Subcutaneous abdominal adipose tissue (tissue), 5 donors: ENCODE results near the gene TMEM196.
A peak's percentile ranks its signal among the peaks of the same experiment; 100 is the strongest.

ENCODE experiments used
- H3K27ac ChIP-seq: one replicate; pipeline ENCODE4 v1.7.0; 2013; ENCODE audit warnings: low read depth, mild to moderate bottlenecking, inconsistent platforms, low read length, moderate library complexity
- H3K27me3 ChIP-seq, 5 donors: one replicate each; pipeline ENCODE4 v1.7.0; 2013; ENCODE audit warnings: low read length in 5 of 5, inconsistent platforms in 1 of 5; ENCODE audit not compliant: control insufficient read depth in 5 of 5, insufficient read depth in 4 of 5
- H3K36me3 ChIP-seq, 5 donors: one replicate each; pipeline ENCODE4 v1.7.0; 2013; ENCODE audit warnings: low read length in 5 of 5; ENCODE audit not compliant: control insufficient read depth in 5 of 5, insufficient read depth in 5 of 5
- H3K4me1 ChIP-seq, 5 donors: one replicate each; pipeline ENCODE4 v1.7.0; 2013; ENCODE audit warnings: low read length in 5 of 5, mild to moderate bottlenecking in 3 of 5, moderate library complexity in 1 of 5; ENCODE audit not compliant: control insufficient read depth in 5 of 5, insufficient read depth in 5 of 5
- H3K4me3 ChIP-seq, 5 donors: one replicate each; pipeline ENCODE4 v1.7.0; 2013; ENCODE audit warnings: low read length in 5 of 5, low read depth in 1 of 5
- H3K9ac ChIP-seq, 5 donors: one replicate each; pipeline ENCODE4 v1.7.0; 2013; ENCODE audit warnings: low read length in 5 of 5, mild to moderate bottlenecking in 4 of 5, moderate library complexity in 3 of 5
- H3K9me3 ChIP-seq, 5 donors: one replicate each; pipeline ENCODE4 v1.7.0; 2013; ENCODE audit warnings: low read length in 5 of 5; ENCODE audit not compliant: control insufficient read depth in 5 of 5
- donor health status: healthy.
- donor health status: healthy.
- donor health status: healthy.
- donor health status: healthy.
- donor health status: healthy.

The TMEM196 gene

DNA sequence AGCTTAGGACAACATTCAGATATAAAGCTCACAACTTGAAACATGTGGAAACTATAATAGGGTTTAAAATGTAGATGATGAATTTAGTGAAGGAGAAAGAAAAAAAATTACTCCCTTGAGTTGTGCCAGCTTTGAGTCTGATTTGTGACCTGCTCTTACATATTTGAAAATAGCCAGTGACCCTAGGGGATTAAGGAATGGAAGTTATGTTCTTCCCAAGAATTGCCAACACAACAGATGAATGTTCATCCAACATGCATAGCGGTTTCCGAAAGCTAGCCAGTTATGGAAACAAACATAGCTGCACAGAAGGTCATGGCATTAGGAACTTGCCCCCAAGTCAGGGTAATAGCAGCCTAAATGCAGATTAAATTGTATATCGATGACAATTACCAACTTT is 10.8 kb downstream of the TMEM196 start:
- Histone ChIP-seq H3K4me3 (peak overlapping the region in 2 of 5 donors; percentile 32 to 42), H3K9me3 (no peaks in the 10 kb centered on the region), H3K36me3 (no peaks in the 10 kb centered on the region), H3K27ac (no peak overlapping the region), H3K27me3 (no peaks in the 10 kb centered on the region), H3K9ac (no peak overlapping the region), H3K4me1 (peaks cover 0 to 20% (median 9%) of the 10 kb centered on the region in 5 donors)

DNA sequence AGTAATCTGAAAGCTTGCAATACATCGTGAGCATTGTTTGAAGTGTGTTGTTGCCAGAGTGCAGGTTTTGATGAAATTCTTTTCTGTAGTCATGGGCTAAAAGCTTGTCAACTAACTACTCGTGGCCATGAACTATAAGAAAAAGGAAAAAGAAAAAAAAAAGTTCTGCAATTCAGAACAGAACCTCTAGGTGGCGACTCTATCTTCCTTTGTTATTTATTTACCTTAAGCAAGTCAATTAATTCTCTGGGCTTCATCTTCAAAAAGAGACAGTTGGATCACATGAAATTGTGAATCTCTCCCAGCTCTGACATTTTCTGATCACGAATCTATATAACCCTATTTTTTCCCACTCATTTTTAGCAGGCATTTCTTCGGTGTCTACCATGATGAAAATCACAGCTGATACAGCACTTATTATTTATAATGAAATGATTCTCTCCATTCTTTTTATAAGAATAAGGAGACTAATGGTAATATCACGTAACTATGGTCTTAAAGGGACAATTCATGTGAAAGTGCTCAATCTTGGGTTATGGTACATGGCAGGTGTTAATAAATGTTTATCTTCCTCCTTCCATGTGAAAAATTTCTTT is 18.8 kb downstream of the TMEM196 start:
- no peaks in the 10 kb centered on the region for H3K36me3 ChIP-seq
- no peak overlapping the region for H3K27ac ChIP-seq
- H3K9ac ChIP-seq: no peak overlapping the region
- H3K4me3 ChIP-seq: no peak overlapping the region
- no peaks in the 10 kb centered on the region for H3K9me3 ChIP-seq
- H3K4me1 ChIP-seq: no peaks in the 10 kb centered on the region
- no peaks in the 10 kb centered on the region for H3K27me3 ChIP-seq

DNA sequence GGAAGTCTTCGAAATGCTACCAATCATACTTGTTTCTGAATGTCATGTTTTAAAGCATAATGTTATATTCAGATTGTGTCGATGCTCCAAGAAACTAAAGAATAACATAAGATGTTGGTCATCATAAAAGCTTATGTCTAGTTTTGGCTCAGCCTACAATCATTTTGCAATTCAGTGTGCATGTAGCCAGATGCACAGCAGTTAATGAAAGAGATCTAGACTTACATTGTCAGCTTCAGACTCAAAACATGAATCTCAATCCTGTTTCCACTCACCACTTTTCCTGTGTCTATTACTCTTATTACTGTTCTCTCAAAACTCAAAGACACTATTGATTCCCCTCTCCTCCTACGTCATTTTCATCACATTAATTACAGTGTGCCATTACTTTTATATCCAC is 21.4 kb downstream of the TMEM196 start:
- Histone ChIP-seq H3K9me3 (no peaks in the 10 kb centered on the region), H3K27ac (no peak overlapping the region), H3K36me3 (no peaks in the 10 kb centered on the region), H3K9ac (no peak overlapping the region), H3K27me3 (no peaks in the 10 kb centered on the region), H3K4me3 (no peak overlapping the region), H3K4me1 (no peaks in the 10 kb centered on the region)

DNA sequence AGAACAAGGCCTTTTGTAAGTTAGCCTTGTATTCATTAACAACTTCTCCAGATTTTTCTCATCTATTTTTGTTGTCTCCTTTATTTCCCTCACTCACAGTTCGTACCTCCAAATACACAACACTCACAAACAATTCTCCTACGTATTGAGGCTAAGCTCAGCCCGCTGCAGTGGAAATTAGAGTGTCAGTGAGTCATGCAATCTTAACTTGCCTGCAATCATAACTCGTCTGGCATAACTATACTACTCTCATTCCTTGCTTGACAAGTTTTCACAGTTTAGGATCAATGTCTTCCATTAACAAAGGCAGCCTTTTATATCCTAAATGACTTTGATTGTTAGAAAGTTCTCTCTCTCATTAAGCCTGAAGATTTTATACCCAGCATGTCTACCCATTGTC is 23.8 kb downstream of the TMEM196 start:
- H3K27me3 ChIP-seq: no peaks in the 10 kb centered on the region
- no peaks in the 10 kb centered on the region for H3K4me1 ChIP-seq
- no peak overlapping the region for H3K4me3 ChIP-seq
- H3K9ac ChIP-seq: no peak overlapping the region
- H3K9me3 ChIP-seq: no peaks in the 10 kb centered on the region
- H3K36me3 ChIP-seq: no peaks in the 10 kb centered on the region
- H3K27ac ChIP-seq: no peak overlapping the region

DNA sequence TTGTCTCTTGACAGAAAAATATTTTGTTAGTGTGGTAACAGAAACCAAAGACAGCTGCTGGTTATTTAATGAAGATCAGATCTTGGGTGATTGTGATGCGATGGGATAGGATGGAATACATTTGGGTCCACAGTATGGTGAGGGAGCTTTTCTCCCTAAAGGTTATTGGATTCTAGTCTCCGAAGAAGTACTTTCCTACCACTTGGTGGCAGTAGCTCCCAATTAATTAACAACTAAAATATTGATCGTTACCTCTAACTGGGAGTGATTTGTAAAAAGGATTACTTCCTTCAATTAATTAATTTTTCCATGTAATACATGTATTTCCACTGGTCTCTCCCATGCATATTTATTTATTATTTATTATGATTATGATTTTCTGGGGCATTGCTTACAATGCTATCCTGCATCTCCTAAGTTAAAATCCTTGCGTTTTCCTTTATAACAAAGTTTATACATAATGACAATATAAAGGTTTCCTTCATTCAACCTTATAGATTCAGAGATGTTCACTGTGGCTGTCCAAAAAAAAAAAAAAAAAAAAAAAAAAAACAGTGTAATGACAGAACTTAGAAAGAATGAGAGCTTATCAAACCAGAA is 25.6 kb downstream of the TMEM196 start:
- no peaks in the 10 kb centered on the region for H3K27me3 ChIP-seq
- no peak overlapping the region for H3K4me3 ChIP-seq
- H3K9ac ChIP-seq: no peak overlapping the region
- no peaks in the 10 kb centered on the region for H3K4me1 ChIP-seq
- no peaks in the 10 kb centered on the region for H3K9me3 ChIP-seq
- no peak overlapping the region for H3K27ac ChIP-seq
- H3K36me3 ChIP-seq: no peaks in the 10 kb centered on the region

DNA sequence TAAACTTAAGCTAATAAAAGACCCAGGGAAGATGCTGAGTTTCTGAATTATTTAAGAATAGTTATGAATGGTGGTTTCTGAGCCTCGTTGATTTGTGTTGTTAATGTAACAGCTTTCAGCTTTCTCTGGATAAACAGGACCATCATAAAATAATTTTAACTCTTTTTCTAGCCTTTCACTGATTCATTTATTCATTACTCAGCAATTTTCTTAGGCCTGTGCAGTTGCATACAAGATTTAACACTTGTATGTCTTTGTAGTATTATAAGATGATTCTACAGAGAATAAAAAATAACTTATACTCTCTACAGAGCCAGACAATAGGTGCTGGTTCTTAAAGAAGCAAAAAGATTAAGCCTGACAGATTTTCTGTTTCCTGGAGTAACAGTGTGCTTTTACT is 29.3 kb downstream of the TMEM196 start:
- no peak overlapping the region for H3K4me3 ChIP-seq
- H3K4me1 ChIP-seq: no peaks in the 10 kb centered on the region
- H3K36me3 ChIP-seq: no peaks in the 10 kb centered on the region
- no peaks in the 10 kb centered on the region for H3K9me3 ChIP-seq
- no peak overlapping the region for H3K27ac ChIP-seq
- no peaks in the 10 kb centered on the region for H3K27me3 ChIP-seq
- H3K9ac ChIP-seq: no peak overlapping the region

DNA sequence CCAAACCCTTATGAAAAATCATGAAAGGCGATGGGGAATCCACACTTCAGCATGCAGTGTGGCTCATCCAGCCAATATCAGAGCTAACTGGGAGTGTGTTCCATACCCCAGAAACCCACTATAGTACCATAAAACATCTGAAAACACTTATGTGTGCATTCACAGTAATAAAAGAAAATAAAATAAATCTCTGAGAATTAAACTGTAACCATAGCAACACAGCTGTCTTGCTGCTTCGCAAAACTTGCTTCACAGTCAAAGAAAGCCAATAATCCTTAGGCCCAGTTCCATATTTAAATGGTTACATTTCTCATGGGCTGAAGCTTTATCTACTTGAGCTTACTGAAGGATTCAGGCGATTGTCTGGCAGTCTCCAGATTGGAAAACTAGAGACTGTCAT is 44.7 kb downstream of the TMEM196 start:
- Histone ChIP-seq H3K9me3 (no peaks in the 10 kb centered on the region), H3K9ac (no peak overlapping the region), H3K4me1 (no peaks in the 10 kb centered on the region), H3K4me3 (no peak overlapping the region), H3K27ac (no peak overlapping the region), H3K27me3 (peaks cover 0 to 5% (median 0%) of the 10 kb centered on the region in 5 donors), H3K36me3 (no peaks in the 10 kb centered on the region)

DNA sequence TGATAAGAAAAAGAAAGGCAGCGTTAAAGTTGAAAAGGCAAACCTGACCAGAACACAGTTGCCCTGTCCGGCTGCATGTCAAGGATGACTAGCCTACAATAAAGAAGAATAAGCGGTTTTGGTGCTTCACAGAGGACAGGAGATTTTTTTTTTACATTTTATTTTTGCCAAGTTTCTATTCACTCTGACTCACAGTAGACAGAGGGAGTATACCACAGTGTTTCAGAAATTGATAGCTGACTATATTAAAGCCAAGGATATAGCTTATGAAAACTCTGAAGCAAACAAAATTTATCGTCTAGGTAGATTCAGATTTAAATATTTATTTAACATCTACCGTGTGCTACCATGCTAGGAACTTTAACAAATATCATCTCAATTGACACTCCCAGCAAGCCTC is 47.6 kb downstream of the TMEM196 start:
- no peaks in the 10 kb centered on the region for H3K9me3 ChIP-seq
- no peaks in the 10 kb centered on the region for H3K4me1 ChIP-seq
- peaks cover 0 to 5% (median 0%) of the 10 kb centered on the region in 5 donors for H3K27me3 ChIP-seq
- no peak overlapping the region for H3K27ac ChIP-seq
- no peak overlapping the region for H3K4me3 ChIP-seq
- no peaks in the 10 kb centered on the region for H3K36me3 ChIP-seq
- no peak overlapping the region for H3K9ac ChIP-seq

DNA sequence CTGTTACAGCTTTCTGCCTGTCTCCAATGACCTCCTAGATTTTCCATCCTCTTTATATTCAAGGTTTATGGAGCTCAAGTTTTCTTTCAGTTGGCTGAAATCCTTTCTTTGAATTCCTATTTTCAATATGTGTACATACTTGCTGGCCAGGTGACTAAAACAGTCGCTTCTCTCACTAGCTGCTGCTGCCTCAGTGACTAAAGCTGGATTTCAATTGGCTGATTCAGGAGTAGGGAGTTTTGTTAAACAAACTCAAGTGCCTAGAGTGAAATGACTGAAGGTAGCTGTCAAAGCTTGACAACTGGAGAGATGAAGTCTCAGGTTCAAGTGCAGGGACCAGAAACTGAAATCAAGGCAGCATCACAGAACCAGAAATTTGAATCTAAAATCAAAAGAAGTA is 57.9 kb downstream of the TMEM196 start:
- H3K4me3 ChIP-seq: no peak overlapping the region
- H3K36me3 ChIP-seq: no peaks in the 10 kb centered on the region
- no peaks in the 10 kb centered on the region for H3K27me3 ChIP-seq
- H3K9me3 ChIP-seq: no peaks in the 10 kb centered on the region
- H3K27ac ChIP-seq: no peak overlapping the region
- H3K9ac ChIP-seq: no peak overlapping the region
- no peaks in the 10 kb centered on the region for H3K4me1 ChIP-seq

DNA sequence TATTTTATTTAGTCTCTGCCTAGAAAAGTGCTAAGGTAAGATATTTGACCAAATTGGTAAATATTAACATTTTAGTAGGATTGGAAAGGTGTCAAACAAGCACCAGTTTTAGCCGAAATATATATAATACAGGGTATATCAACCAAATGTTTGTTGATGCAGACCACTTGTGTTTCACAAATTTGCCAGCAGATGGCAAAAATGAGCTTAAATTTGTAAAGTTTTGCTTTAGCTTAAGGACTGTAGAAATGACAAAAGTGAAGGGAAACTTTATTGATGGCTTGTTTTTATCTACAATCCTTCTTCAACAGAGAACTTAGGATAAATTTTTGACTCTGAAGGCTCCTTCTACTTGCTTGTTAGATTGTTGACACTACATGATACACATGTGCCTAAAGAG is 59.7 kb downstream of the TMEM196 start:
- Histone ChIP-seq H3K4me1 (peaks cover 2 to 7% (median 7%) of the 10 kb centered on the region in 5 donors), H3K36me3 (no peaks in the 10 kb centered on the region), H3K9me3 (no peaks in the 10 kb centered on the region), H3K27me3 (no peaks in the 10 kb centered on the region), H3K9ac (no peak overlapping the region), H3K27ac (no peak overlapping the region), H3K4me3 (no peak overlapping the region)
